ENCODE measurements around the gene CDH8.

DNA sequence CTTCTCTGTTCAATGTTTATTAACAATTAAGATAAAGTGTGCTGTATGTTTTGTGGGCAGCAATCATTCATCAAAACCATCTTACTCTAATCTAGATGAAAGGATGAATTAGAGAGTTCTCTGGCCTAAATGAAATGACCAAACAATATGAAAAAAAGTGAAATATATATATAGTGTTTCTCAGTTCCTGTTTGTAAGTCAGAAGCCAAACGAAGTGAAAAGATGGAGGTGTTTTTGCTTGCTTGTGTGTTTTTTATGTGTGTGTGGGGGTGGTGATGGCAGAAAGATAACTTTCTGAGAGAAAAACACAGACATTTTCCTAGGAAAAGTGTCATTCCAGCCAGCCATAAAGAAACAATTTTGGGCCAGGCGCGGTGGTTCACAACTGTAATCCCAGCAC lies 138.6 kb downstream of the CDH8 start:
- TF ChIP-seq CTCF (IDR thresholded peaks at IDR 0.05) (no peak), EZH2 (IDR thresholded peaks at IDR 0.05) (no peak), EZH2phosphoT487 (IDR thresholded peaks at IDR 0.05) (no peak)

All from neural progenitor cell (in vitro differentiated cells).